ENCODE measurements around the gene TNPO3.
"Not testable (repeated sequence)": the region's sequence is repeated elsewhere in the genome, so short reads cannot be mapped to it uniquely, and the experiment has no call there.

Gene TNPO3

GRCh38 chr7:128918016-128918665 is 136.8 kb downstream of the TNPO3 start:
- DNase-seq, result no peak

GRCh38 chr7:128917122-128917521 is 137.8 kb downstream of the TNPO3 start:
- no peak for DNase-seq

DNA sequence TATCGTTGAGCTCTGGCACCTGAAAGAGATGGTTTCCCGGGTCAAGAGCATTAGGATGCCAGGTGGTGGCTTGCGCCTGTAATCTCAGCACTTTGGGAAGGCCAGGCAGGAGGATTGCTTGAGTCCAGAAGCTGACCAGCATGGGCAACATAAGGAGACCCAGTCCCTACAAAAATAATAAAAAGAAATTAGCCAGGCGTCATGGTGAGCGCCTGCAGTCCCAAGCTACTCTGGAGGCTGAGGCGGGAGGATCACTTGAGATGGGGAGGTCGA is 138.3 kb downstream of the TNPO3 start:
- DNase-seq, result no peak

- DNase-seq, result no peak
Measured at GRCh38 chr7:128915841-128916642, 138.9 kb downstream of the TNPO3 start.

GRCh38 chr7:128915271-128915819 is 139.6 kb downstream of the TNPO3 start:
- no peak for DNase-seq

DNA sequence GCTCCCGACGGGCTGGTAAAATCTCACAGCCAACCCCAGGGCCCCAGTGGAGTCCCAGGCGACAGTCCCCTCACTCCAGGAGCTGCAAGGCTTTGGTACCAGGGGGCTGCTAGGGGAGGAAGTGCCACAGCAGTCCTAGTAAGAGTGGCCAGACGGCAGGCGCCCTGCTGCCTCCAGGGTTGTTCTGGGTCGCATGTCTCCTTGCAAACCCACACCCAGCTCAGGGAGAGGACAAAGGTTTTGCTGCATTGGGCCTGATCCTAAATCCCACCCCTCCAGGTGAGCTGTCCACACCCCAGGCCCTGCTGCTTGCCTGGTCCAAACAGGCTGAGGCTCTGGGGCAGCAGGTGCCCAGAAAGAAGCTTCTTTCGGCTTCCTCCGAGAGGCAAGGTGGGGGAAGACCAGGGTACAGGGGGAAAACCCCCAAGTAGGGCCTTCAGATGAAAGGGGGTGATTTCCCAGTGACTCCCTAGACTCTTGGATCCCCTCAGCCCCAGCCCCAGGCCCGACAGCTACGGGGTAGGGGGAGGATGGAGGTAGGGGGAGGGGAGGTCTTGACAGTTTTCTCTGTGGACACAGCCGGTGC is 140.3 kb downstream of the TNPO3 start:
- no peak for DNase-seq

GRCh38 chr7:128913870-128914565 is 140.9 kb downstream of the TNPO3 start:
- DNase-seq, result no peak

DNA sequence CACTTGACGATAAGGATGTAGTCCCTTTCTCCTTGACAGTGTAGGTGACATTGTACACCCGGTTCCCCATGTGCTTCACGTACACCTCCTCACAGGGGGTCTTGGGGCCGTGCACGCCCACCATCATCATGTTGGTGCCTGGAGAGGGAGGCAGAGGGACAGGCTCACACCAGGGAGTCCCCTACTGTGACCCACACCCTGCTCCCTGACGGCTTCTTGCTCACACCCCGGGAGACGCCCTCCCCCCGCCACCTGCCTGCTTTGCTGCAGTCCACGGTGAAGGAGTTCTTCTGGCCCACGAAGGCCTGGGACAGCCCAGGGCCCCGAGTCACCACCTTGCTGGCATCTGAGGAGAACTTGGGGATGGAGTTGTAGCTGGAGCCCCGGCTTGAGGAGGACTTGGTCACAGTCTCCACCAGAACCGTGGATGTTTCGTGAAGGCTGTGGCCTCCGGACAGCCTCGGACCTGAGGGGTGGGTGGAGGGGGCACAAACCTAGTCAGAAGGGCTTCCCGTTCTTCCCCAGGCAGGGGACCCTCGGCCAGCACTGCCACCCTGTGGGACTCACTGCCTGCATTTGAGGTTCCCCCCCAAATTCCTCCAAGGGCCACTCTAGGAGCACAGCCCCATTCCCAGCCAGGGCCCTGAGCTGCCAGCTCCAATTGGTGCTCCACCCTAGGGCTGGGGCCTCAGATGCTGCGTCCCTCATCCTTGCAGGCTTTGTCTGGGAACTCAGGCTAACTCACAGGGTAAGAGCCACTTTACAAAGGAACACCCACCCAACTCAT is 142.0 kb downstream of the TNPO3 start:
- DNase-seq, result not testable (repeated sequence)

GRCh38 chr7:128912281-128912680 is 142.6 kb downstream of the TNPO3 start:
- no peak for DNase-seq

GRCh38 chr7:128911423-128912031 is 143.4 kb downstream of the TNPO3 start:
- DNase-seq, result no peak

DNA sequence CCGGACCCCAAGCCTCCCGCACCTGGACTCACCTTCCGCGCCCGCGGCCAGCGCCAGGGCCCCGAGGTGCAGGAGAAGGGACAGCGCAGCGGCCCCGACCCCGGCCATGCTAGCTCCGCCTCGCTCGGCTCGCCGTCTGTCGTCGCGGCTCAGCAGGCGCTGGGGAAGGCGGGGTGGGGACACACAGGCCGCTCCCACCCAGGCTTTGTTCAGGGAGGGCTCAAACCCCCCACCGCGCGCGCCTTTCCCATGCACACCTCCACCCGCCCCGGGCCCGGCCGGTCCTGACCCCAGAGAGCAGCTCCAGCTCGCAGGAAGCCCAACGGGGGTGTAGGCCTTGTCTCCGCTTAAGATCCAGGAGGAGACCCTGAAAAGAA is 144.4 kb downstream of the TNPO3 start, which contains the start of gene KCP:
TSS of gene KCP (minus strand) at position 141 of the 377 bp plus-strand sequence. CDS start at position 108, 33 bp downstream.
- DNase-seq, result no peak

DNA sequence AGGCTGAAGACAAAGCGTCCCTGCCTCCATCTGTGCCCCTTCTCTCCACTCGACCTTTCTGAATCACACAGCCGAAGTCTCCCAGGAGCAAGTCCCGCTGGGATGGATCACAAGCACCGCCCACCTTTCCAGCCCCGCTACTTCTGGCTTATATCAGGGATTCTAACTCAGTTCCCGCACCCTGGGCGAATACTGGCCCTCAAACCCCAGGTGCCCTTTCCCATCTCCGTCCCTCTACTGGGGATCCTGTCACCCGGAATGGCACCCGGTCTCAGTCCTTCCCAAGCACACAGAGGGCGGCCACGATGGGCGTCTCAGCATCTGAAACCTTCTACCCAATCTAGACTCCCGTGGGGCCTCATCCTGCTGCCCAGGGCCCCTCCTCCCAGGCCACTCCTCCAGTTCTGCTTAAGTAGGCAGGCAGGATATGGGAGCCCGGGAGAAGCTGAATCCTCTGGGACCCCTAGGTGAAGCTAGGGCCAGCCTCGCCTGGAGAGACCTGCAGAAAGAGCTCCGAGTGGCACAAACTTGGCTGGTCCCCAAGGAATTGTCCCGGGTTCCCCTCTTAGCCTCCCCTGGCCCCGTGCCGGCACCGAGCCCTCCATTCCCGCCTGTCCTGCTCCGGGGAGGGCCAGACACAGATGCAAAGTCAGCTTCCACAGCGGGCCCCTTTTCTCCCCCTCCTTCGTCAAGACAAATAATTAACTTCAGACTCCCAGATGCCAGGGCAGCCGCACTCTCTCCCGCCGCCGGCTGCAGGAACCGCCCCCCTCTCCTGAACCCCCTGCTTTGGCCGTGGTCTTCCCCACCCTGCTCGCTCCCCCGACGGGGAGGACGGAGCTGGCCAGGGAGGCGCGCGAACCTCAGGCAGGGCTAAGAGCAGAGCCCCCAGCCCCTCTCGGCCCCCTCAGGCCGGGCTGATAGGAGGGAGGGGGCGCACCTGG is 145.0 kb downstream of the TNPO3 start:
- no peak for DNase-seq

DNA sequence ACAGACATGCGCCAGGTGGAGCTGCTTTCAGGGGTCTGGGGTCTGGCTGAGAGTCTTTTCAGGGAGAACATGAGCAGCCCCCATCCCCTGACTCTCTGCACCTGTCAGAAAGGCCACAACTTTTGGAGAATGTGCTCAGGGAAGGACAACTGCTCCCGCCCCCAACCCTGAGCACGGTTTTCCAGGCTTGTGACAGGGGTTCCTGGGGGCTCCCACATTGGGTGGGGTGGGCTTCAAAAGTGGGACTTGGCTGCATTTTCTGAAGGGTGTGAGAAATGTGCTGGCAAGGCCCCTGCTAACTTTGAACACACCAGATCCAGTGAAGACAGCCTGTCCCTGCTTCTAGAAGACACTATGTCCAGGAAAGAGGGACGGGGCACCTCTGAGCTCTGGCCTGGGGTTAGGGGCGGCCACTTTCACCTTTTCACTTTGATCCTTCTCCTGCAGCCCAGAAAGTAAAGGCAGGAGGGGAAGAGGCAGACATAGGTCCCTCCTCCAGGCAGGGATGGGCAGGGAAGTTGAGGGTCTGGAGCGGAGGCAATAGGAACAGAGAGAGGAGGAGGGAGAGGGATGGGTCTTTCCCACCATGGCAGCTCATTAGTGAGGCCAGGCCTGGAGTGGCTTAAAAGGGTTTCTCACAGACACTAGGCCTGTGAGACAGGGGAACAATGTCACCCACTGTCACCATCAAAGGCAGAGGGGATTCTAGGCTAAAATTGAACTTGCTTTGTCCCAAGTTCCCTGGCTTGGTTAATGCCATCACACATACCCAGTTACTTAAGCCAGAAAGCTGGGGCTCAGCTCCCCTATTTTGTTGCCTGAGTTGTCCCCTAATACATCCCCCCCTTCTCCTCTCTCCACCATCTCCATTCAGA is 145.9 kb downstream of the TNPO3 start:
- no peak for DNase-seq

DNA sequence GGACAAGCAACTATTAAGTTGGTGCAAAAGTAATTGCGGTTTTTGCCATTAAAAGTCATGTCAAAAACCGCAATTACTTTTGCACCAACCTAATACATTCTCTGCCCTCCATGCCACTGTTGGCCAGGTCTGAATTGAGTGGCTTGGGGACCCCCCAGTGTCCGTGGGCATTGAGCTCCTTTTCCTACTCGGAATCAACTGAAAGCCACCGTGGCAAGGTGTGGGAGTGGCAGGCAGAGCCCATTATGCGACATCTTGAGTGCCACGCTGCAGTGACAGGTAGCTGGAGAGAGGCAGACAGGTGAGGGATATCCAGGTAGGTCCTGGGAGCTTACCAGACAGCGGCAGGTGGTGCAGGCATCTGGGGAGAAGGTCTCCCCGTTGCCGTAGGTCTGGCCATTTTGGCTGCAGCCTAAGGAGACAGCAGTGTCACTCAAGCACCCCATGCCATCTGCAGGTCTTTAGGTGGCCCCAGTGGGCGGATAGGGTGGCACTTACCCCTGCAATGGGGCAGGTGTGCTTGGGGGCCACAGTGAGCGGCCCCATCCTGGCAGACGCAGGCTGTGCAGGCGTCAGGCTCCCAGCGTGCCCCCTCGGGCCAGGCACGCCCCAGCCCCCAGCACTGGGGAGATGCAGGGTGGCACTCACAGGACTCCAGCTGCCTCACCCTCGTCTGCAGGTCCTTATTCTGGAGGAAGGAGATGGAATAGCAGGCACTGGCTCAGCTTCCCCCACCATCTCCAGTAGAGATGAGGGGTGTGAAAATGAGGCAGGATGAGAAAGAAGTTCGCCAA is 147.9 kb downstream of the TNPO3 start:
- no peak for DNase-seq

GRCh38 chr7:128906001-128906765 is 148.7 kb downstream of the TNPO3 start:
- DNase-seq, result no peak

- DNase-seq, result no peak
Measured at GRCh38 chr7:128904381-128905197, 150.3 kb downstream of the TNPO3 start.
